Measurements from ENCODE around the gene GFAP.

Gene GFAP

DNA sequence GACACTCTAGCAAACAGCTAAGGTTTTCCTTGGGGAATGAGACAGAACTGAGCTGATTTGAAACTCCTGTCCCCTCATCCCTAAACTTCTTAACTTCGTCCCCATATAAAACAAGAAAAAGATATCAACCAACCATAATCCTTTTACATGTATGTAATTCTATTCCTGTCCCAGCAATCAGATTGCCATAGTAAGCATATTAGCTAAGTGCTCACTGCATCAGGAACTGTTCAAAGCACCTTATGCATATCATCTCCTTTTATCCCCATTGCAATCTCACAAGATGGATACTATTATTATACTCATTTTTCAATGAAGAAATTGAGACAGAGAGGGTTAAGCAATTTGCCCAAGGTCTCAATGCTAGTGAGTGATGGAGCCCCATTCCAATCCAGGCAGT, 25.5 kb upstream of the GFAP start:
- Mint-ChIP-seq H3K4me3 (no peak overlapping the region), H3K4me1 (peaks cover 56% of the 10 kb centered on the region), H3K27me3 (no peaks in the 10 kb centered on the region), H3K27ac (no peak overlapping the region), H3K9me3 (no peaks in the 10 kb centered on the region), H3K36me3 (peaks cover 61% of the 10 kb centered on the region)
- CTCF ChIA-PET: interaction anchor here (1.4 kb wide), 1 partner anchor 21 kb away, joined by 4 read pairs; no protein-coding TSS in a partner anchor
- no peak for DNase-seq

DNA sequence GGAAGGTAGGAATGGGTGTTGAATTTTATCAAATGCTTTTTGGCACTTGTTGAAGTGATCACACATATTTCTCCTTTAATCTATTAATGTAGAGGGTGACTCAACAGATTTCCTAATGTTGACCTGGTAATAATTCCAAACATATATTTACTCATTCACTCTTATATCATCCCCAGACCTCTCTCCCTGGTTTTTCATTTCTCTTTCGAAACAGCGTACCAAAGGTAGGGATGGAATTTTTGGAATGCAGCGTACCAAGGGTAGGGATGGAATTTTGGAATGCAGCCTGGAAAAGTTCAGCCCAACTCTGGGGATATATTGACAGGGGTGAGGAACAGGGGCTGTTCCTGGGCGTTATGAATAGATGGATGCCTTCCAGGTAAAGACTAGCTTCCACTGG, 25.0 kb upstream of the GFAP start:
- H3K27me3 Mint-ChIP-seq: no peaks in the 10 kb centered on the region
- no peaks in the 10 kb centered on the region for H3K9me3 Mint-ChIP-seq
- H3K4me1 Mint-ChIP-seq: peaks cover 54% of the 10 kb centered on the region
- CTCF ChIA-PET: interaction anchor here (1.4 kb wide), 2 partner anchors 20 to 81 kb away, joined by 4 to 7 read pairs; no protein-coding TSS in a partner anchor
- H3K27ac Mint-ChIP-seq: no peak overlapping the region
- H3K4me3 Mint-ChIP-seq: no peak overlapping the region
- H3K36me3 Mint-ChIP-seq: peaks cover 66% of the 10 kb centered on the region
- DNase-seq: no peak

DNA sequence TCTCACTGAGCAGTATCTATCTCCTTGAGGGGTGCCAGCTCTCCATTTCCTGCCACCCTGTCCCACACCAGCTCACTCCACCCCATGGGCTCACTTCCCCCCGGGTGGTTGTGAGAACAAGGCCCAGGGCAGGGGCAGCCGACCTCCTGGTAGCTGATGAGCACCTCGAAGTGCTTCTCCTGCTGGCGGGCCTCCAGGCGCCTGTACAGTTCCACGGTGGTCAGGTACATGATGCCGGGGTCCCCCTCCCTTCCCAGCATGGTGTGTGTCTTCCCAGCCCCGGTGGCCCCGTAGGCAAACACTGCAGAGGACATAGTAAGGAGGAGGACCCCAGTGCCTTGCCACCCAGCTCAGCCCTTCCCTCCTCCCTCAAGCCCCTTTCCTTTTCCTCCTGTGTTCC, 19.8 kb upstream of the GFAP start:
- H3K36me3 Mint-ChIP-seq: peaks cover 66% of the 10 kb centered on the region
- DNase-seq: no peak
- H3K27ac Mint-ChIP-seq: peak overlapping the region; percentile 57
- H3K4me1 Mint-ChIP-seq: peaks cover 9% of the 10 kb centered on the region
- H3K27me3 Mint-ChIP-seq: no peaks in the 10 kb centered on the region
- CTCF ChIA-PET: no interaction called here
- no peaks in the 10 kb centered on the region for H3K9me3 Mint-ChIP-seq
- no peak overlapping the region for H3K4me3 Mint-ChIP-seq

DNA sequence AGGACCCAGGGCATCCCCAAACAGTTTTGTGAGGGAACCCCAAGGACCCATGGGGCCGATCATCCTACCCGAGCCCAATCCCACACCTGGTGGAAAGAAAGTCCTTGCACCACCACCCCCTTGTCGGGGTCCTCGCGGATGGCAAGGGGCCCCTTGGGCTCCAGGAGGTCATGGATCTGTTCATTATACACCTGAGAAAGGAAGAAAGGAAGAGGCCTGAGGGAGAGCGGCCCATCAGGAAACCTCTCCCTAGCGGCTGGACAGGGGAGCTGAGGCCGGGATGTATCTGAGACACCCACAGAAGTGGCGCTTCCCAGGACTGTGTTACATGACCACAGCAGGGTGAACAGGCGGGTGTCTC, 19.4 kb upstream of the GFAP start:
- Mint-ChIP-seq H3K36me3 (peaks cover 67% of the 10 kb centered on the region), H3K27me3 (no peaks in the 10 kb centered on the region), H3K9me3 (no peaks in the 10 kb centered on the region), H3K4me3 (no peak overlapping the region), H3K4me1 (peaks cover 7% of the 10 kb centered on the region), H3K27ac (no peak overlapping the region)
- CTCF ChIA-PET: no interaction called here
- DNase-seq: no peak

DNA sequence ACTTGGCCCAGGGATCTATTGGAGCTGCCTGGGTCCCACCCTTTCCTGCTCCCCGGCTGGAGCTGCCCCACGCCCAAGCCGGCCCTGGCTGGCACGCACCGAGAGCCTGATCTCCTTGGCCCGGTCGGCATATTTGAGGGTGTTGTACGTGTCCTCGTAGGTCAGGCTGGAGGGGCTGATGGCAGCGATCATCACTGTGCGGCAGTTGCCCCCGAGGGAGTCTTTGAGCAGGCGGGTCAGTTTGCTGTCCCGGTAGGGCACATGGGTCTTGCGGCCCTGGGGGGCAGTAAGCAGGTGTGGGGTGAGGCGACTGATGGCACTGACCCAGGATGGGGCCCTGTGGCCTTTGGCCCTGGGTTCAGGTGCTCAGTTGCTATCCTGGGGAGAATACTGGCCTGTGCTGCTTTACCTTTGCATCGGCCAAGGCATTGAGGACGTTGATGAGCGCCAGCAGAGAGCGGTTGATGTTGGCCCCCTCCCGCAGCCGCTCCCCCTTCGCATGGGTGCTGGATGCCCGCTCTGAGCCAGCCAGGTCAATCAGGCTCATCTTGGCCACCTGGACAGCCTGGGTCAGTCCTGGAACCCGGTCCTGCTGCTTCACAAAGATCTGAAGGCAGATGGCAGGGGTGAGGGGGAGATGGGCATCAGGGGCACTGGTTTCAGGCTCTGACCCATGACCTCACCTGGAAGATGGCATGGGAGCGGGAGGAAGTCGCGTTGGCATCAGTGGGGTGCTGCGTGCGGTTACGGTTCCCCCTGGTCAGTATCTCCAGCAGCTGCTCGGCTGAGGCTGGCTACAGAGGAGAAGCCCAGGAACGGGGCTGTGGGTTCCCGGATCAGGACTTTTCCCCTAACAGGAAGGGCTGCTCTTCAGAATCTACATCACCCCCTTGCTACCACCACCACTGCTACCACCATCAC, 18.8 kb upstream of the GFAP start:
- Mint-ChIP-seq H3K36me3 (peaks cover 71% of the 10 kb centered on the region), H3K4me3 (no peak overlapping the region), H3K4me1 (peaks cover 5% of the 10 kb centered on the region), H3K9me3 (no peaks in the 10 kb centered on the region), H3K27me3 (no peaks in the 10 kb centered on the region), H3K27ac (no peak overlapping the region)
- DNase-seq: no peak
- CTCF ChIA-PET: interaction anchor here (0.5 kb wide), 1 partner anchor 240 kb away, joined by 3 read pairs; no protein-coding TSS in a partner anchor

DNA sequence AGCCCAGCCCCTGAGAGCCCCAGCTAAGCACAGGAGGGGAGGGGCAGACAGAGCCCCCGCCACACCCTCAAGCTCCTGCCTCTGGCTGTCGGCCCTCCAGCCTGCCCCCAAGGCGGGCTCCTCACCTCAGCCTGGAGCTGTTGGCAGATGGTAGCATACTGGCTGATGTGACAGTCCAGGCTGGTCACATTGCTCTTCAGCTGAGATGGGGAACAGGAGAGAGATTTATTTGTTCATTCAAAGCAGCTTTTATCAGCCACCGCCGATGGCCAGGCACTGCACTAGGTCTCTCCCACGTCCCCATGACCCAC, 17.4 kb upstream of the GFAP start:
- no peak for DNase-seq
- H3K4me1 Mint-ChIP-seq: no peaks in the 10 kb centered on the region
- H3K9me3 Mint-ChIP-seq: no peaks in the 10 kb centered on the region
- CTCF ChIA-PET: no interaction called here
- no peaks in the 10 kb centered on the region for H3K27me3 Mint-ChIP-seq
- peaks cover 71% of the 10 kb centered on the region for H3K36me3 Mint-ChIP-seq
- no peak overlapping the region for H3K27ac Mint-ChIP-seq
- no peak overlapping the region for H3K4me3 Mint-ChIP-seq

DNA sequence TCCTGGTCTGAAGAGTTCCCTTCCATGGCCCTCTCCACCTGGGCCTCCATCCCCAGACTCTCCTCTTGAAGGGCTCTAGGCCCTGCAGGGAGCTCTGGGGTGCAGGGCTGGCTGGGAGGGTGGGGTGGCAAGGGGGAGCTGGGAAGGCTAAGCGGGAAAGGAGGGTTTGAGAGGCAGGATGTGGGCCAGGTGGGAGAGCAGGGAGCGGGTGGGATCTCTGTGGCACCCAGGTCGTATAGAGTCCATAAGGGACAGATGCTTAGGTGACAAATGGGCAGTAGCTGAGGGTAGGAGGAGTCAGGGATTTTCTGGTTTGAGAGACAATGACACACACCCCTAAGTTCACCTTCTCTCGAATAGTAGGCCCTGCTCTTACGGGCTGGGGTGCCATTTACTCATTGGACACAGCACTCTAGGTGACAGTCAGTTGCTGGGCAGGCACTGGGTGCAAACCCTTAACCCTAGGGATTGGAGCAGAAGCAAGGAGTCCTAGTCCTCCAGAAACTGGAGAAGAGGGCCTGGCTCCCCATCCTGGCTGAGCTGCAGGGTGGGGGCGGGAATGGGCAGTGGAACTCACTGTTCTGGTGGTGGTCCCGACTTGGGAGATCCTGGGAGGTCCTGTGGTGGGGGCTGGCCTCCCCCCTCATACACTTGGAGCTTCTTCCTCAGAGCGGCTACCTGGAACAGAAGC, 16.9 kb upstream of the GFAP start:
- Mint-ChIP-seq H3K36me3 (peaks cover 73% of the 10 kb centered on the region), H3K4me3 (no peak overlapping the region), H3K4me1 (no peaks in the 10 kb centered on the region), H3K27me3 (no peaks in the 10 kb centered on the region), H3K9me3 (no peaks in the 10 kb centered on the region), H3K27ac (no peak overlapping the region)
- DNase-seq: no peak
- CTCF ChIA-PET: interaction anchor here (1.2 kb wide), 1 partner anchor 12 kb away, joined by 4 read pairs; no protein-coding TSS in a partner anchor

DNA sequence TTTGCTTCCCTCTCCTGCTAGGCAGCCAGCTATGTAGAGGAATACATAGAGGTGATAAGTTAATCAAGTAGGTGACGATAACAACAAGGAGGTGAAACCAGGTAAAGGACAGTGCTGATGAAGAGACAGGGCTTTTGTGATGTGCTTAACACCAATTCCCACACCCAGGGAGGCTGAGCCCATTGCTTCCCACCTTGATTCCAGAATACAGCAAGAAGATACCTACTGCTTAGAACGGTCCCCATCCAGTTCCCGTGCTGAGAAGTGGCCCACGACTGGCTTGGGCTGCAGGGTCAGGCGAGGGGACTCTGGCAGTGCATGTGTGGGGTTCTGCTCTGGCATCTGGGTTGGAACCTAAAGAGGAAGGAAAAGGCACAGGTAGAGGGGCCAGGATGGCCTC, 16.1 kb upstream of the GFAP start:
- H3K27ac Mint-ChIP-seq: no peak overlapping the region
- H3K27me3 Mint-ChIP-seq: no peaks in the 10 kb centered on the region
- H3K9me3 Mint-ChIP-seq: no peaks in the 10 kb centered on the region
- DNase-seq: no peak
- CTCF ChIA-PET: interaction anchor here (1.2 kb wide), 1 partner anchor 11 kb away, joined by 4 read pairs; no protein-coding TSS in a partner anchor
- H3K4me3 Mint-ChIP-seq: no peak overlapping the region
- H3K4me1 Mint-ChIP-seq: no peaks in the 10 kb centered on the region
- peaks cover 70% of the 10 kb centered on the region for H3K36me3 Mint-ChIP-seq

DNA sequence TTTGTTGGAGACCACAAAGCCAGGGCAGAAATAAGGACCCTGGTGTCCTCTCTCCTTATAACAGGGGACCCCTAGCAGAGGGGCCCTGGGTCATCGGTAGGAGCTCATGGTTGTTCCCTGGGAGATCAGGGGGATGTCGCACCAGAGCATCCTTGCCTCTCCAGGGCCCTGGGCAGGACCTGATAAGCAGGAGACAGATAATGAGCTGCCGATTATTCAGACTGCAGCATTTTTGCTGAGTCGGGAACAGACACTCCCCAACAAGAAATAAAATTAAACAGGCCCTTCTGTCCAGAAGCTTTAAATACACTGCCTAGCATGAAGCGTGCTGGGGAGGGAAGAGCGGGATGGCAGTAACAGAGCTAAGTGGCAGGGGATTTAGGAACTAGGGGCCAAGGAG, 15.4 kb upstream of the GFAP start:
- Mint-ChIP-seq H3K36me3 (peaks cover 71% of the 10 kb centered on the region), H3K27me3 (no peaks in the 10 kb centered on the region), H3K4me1 (no peaks in the 10 kb centered on the region), H3K27ac (no peak overlapping the region), H3K9me3 (no peaks in the 10 kb centered on the region), H3K4me3 (no peak overlapping the region)
- DNase-seq: no peak
- CTCF ChIA-PET: interaction anchor here (0.8 to 0.9 kb wide), 2 partner anchors 21 to 91 kb away, joined by 3 to 5 read pairs; no protein-coding TSS in a partner anchor

DNA sequence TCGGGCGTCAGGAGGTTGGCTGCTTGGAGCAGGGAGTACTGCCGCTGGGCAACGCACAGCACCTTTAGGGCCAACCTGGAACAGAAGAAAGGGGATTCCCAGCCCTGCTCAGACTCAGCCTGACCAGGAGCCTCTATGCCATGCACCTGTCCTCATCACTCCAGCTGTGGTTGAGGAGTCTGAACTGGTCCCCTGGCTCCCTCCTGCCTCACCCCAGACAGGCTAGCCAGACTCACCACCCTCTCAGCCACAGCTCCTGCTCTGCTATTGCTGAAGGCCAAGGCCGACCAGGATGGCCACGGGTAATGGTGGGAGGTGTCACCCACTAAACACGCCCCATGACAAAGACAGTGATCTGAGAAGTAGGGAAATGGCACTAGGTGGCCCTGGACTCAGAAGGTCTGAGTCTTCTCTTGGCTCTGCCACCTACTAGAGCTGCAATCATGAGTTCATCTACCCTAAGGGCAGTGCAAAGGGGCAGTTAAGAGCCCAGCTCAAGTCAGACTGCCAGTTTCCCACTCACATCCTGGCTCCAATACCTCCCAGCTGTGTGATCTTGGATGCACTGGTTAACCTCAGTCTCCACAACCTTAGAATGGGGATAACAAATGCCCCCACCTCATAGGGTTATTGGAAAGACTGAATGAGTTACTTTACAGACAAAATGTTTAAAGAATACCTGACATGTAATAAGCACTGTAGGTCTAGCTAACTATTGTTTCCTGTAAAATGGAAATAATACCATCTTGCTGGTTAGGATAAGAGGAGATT, 13.8 kb upstream of the GFAP start:
- Mint-ChIP-seq H3K9me3 (no peaks in the 10 kb centered on the region), H3K27ac (no peak overlapping the region), H3K4me3 (no peak overlapping the region), H3K4me1 (no peaks in the 10 kb centered on the region), H3K36me3 (peaks cover 69% of the 10 kb centered on the region), H3K27me3 (no peaks in the 10 kb centered on the region)
- CTCF ChIA-PET: interaction anchor here (1.1 kb wide), 1 partner anchor 9 kb away, joined by 5 read pairs; no protein-coding TSS in a partner anchor
- DNase-seq: no peak

DNA sequence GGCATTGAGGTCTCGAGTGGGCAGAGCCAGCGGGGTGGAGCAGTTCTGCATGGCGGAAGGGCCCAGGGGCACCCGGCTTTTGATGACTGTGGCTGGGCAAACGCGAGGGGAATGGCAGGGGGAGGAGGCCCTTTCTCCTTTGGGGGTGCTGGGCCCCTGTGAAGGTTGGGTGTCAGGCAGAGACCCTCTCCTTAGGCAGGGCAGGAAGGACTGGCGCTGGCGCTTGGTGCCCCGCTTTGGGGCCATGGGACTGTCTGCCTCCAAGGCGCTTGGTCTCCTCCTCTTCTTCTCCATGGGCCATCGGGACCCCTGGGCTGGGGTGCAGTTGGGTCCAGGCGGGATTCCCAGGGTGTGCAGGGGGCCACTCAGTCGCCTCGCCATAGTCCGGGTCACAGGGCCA, 12.8 kb upstream of the GFAP start:
- no peaks in the 10 kb centered on the region for H3K9me3 Mint-ChIP-seq
- peaks cover 61% of the 10 kb centered on the region for H3K36me3 Mint-ChIP-seq
- CTCF ChIA-PET: no interaction called here
- no peak for DNase-seq
- H3K4me3 Mint-ChIP-seq: no peak overlapping the region
- no peak overlapping the region for H3K27ac Mint-ChIP-seq
- H3K4me1 Mint-ChIP-seq: no peaks in the 10 kb centered on the region
- H3K27me3 Mint-ChIP-seq: peaks cover 1% of the 10 kb centered on the region

DNA sequence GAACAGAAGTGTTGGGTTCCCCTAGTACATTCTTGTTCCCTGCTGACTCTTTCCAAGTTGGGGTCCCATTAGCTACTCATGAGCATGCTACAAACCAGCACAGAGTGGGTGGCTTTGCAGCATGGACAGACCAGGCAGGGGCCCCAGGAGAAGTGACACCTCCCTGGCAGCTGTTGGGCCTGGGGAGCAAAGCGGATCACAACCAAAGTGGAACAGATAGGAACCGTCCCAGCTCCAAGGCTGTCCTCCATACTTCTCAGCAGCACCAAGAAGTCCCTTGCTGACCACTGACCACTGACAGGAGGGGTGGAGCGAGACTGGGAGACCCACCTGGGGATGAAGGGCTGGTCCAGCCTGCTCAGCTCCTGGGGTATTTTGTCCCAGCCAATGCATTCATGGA, 12.4 kb upstream of the GFAP start:
- peaks cover 5% of the 10 kb centered on the region for H3K27me3 Mint-ChIP-seq
- DNase-seq: no peak
- H3K9me3 Mint-ChIP-seq: no peaks in the 10 kb centered on the region
- peaks cover 57% of the 10 kb centered on the region for H3K36me3 Mint-ChIP-seq
- no peak overlapping the region for H3K27ac Mint-ChIP-seq
- no peak overlapping the region for H3K4me3 Mint-ChIP-seq
- CTCF ChIA-PET: interaction anchor here (2.1 kb wide), 1 partner anchor 10 kb away, joined by 5 read pairs; no protein-coding TSS in a partner anchor
- no peaks in the 10 kb centered on the region for H3K4me1 Mint-ChIP-seq

DNA sequence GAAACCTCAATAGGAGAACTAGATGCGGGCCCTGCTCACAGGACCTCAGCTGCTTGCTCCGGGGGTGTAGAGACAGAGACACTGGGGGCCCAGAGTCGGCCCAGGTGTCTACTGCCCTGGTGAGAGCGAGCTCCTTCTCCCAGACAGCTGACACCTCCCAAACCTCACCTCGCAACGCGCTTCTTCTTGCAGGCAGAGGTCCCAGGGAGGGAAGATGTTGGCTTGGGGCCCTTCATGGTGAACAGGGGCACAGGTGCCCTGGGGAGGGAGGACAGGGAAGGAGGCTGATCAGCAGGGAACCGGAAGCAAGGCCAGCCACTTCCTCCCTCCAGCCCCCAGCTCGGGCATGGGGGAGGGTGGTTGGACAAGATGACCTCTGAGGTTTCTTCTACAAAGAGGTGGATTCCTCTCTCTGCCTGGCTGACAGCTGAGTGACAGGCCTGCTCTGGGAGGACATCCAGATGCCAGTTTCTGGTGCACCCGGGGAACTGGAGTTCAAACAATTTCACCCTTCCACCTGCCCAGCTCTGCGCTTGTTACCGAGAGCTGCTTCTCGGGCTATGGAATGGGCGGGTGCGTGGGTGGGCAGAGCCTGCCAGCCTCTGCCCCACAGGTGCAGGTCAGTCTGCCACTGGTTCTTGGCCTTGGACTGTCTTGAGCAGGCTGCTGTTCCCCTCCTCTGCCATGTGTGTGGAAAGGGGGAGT, 11.7 kb upstream of the GFAP start:
- no peak overlapping the region for H3K27ac Mint-ChIP-seq

More for the DNA sequence above, 11.7 kb upstream of the GFAP start:
- Mint-ChIP-seq H3K36me3 (peaks cover 57% of the 10 kb centered on the region), H3K4me1 (no peaks in the 10 kb centered on the region), H3K27me3 (peaks cover 13% of the 10 kb centered on the region), H3K4me3 (no peak overlapping the region), H3K9me3 (no peaks in the 10 kb centered on the region)
- CTCF ChIA-PET: interaction anchor here (2.1 kb wide), 1 partner anchor 9 kb away, joined by 5 read pairs; no protein-coding TSS in a partner anchor
- DNase-seq: no peak
